Neuronal stem cell (in vitro differentiated cells): ENCODE data around the gene ELAVL1.

Source experiments
- DNase-seq: peaks from one replicate; pipeline ENCODE4 v3.0.0-alpha.2; 2013; ENCODE audit warnings: low spot score
- H2AFZ ChIP-seq: one replicate; pipeline ENCODE4 v1.6.1; 2013; ENCODE audit warnings: mild to moderate bottlenecking, low read length, inconsistent platforms
- H2AK5ac ChIP-seq: 2 replicates; pipeline ENCODE4 v1.6.1; 2013; ENCODE audit warnings: low read depth, mild to moderate bottlenecking, inconsistent platforms, low read length, moderate library complexity, mixed read lengths
- H2BK120ac ChIP-seq: 2 replicates; pipeline ENCODE4 v1.6.1; 2013; ENCODE audit warnings: low read depth, mild to moderate bottlenecking, inconsistent platforms, low read length, moderate library complexity, mixed read lengths
- H2BK12ac ChIP-seq: one replicate; pipeline ENCODE4 v1.6.1; 2013; ENCODE audit warnings: low read length, inconsistent platforms
- H2BK15ac ChIP-seq: 2 replicates; pipeline ENCODE4 v1.6.1; 2013; ENCODE audit warnings: mild to moderate bottlenecking, low read length, inconsistent platforms, mixed read lengths
- H2BK5ac ChIP-seq: one replicate; pipeline ENCODE4 v1.6.1; 2013; ENCODE audit warnings: inconsistent platforms, mild to moderate bottlenecking, low read length, moderate library complexity
- H3K14ac ChIP-seq: one replicate; pipeline ENCODE4 v1.6.1; 2013; ENCODE audit warnings: low read length, inconsistent platforms
- H3K18ac ChIP-seq: 2 replicates; pipeline ENCODE4 v1.6.1; 2013; ENCODE audit warnings: low read length, inconsistent platforms
- H3K23ac ChIP-seq: 2 replicates; pipeline ENCODE4 v1.6.1; 2013; ENCODE audit warnings: low read depth, mild to moderate bottlenecking, mixed read lengths, low read length, inconsistent platforms; ENCODE audit not compliant: poor library complexity
- H3K27ac ChIP-seq: replicated peaks from 3 replicates; pipeline ENCODE4 v1.5.1; 2013; ENCODE audit warnings: low read length, inconsistent platforms
- H3K27me3 ChIP-seq, 3 experiments: 2 replicates each; pipeline ENCODE4 v1.6.1; 2013; ENCODE audit warnings: low read length in 3 of 3, mild to moderate bottlenecking in 2 of 3, inconsistent platforms in 1 of 3, low read depth in 1 of 3, mixed read lengths in 1 of 3, moderate library complexity in 1 of 3; ENCODE audit not compliant: control insufficient read depth in 3 of 3, insufficient read depth in 3 of 3
- H3K36me3 ChIP-seq, 2 donors: replicated peaks in 1 of 2; 2 replicates each; pipeline ENCODE4 v1.6.1; 2013; ENCODE audit warnings: low read length in 2 of 2; ENCODE audit not compliant: control insufficient read depth in 2 of 2, insufficient read depth in 2 of 2
- H3K4ac ChIP-seq: 2 replicates; pipeline ENCODE4 v1.6.1; 2013; ENCODE audit warnings: inconsistent platforms, mild to moderate bottlenecking, low read length, moderate library complexity
- H3K4me1 ChIP-seq, 2 donors: 1 replicate in 1 of 2; 2 replicates in 1 of 2; pipeline ENCODE4 v1.6.1; 2013; ENCODE audit warnings: low read length in 2 of 2, low read depth in 1 of 2; ENCODE audit not compliant: control insufficient read depth in 2 of 2, insufficient read depth in 1 of 2
- H3K4me2 ChIP-seq: one replicate; pipeline ENCODE4 v1.6.1; 2013; ENCODE audit warnings: mild to moderate bottlenecking, low read length, inconsistent platforms; ENCODE audit not compliant: insufficient read depth, poor library complexity, severe bottlenecking
- H3K4me3 ChIP-seq, 2 donors: 2 replicates each; pipeline ENCODE4 v1.5.1; 2013; ENCODE audit warnings: low read length in 2 of 2, mild to moderate bottlenecking in 2 of 2, inconsistent platforms in 1 of 2, moderate library complexity in 1 of 2
- H3K79me1 ChIP-seq: one replicate; pipeline ENCODE4 v1.6.1; 2013; ENCODE audit warnings: low read depth, mild to moderate bottlenecking, inconsistent platforms, low read length, moderate library complexity
- H3K9ac ChIP-seq: one replicate; pipeline ENCODE4 v1.6.1; 2013; ENCODE audit warnings: mild to moderate bottlenecking, low read depth, low read length, inconsistent platforms; ENCODE audit not compliant: poor library complexity
- H3K9me3 ChIP-seq, 2 donors: replicated peaks in 1 of 2; 2 replicates each; pipeline versions ENCODE3 to v1.6.1; 2013; ENCODE audit warnings: low read length in 2 of 2, mild to moderate bottlenecking in 2 of 2, inconsistent platforms in 1 of 2, low read depth in 1 of 2, mixed read lengths in 1 of 2, moderate library complexity in 1 of 2; ENCODE audit not compliant: control insufficient read depth in 2 of 2, insufficient read depth in 1 of 2
- H4K8ac ChIP-seq: one replicate; pipeline ENCODE4 v1.6.1; 2013; ENCODE audit warnings: low read depth, mild to moderate bottlenecking, inconsistent platforms, low read length, moderate library complexity
- H4K91ac ChIP-seq: one replicate; pipeline ENCODE4 v1.6.1; 2013; ENCODE audit warnings: low read length, low read depth, mild to moderate bottlenecking, inconsistent platforms; ENCODE audit not compliant: poor library complexity
- WGBS, 2 donors: extraction: QIAGEN DNeasy Blood & Tissue Kit; methylation state at CpG; one replicate each; pipeline ENCODE4 v1.1.7; 2013; ENCODE audit warnings: missing lambda C conversion rate in 2 of 2, mixed read lengths in 1 of 2; ENCODE audit not compliant: insufficient read length in 2 of 2, insufficient replicate concordance in 1 of 2; ENCODE audit errors: extremely low coverage in 2 of 2; 5-methylcytosine and 5-hydroxymethylcytosine counted together

The ELAVL1 gene

DNA sequence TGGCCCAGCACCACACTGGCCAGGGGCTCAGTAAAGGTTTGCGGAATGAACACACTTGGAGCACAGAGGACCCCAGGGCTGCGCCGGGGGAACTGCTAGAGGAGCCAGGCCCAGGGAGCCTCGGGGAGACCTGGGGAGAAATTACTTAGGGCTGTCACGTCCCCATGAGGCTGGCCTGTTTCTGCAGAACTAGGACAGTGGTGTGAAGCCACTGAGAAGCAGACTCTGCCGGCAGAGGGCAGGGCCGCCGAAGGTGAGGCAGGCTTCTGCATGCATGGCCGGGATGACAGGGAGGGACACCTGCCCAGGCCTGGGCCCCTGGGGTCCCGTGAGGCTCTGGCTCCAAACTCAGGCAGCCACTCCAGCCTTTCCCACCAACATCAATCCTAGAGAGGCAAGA is 26.4 kb downstream of the ELAVL1 start:
- Histone ChIP-seq H2BK5ac (no peak overlapping the region), H3K79me1 (peaks cover 25% of the 10 kb centered on the region), H4K91ac (no peak overlapping the region), H3K4me1 (peaks cover 0 to 2% of the 10 kb centered on the region in 2 donors), H3K9me3 (no peaks in the 10 kb centered on the region), H3K18ac (peak overlapping the region; percentile 13), H3K4me2 (no peak overlapping the region), H2AFZ (no peak overlapping the region), H3K36me3 (peaks cover 76 to 96% of the 10 kb centered on the region in 2 donors), H2BK12ac (no peak overlapping the region), H2BK15ac (no peak overlapping the region), H3K9ac (no peak overlapping the region), H3K4ac (no peak overlapping the region), H3K14ac (no peak overlapping the region), H3K23ac (no peak overlapping the region), H2AK5ac (no peak overlapping the region), H3K4me3 (no peak overlapping the region), H2BK120ac (no peak overlapping the region), H3K27me3 (no peaks in the 10 kb centered on the region), H3K27ac (no peak overlapping the region), H4K8ac (no peak overlapping the region)
- no CpG with 5 or more reads among the region's 10 CpGs for WGBS, 2 donors
- DNase-seq, result no peak

DNA sequence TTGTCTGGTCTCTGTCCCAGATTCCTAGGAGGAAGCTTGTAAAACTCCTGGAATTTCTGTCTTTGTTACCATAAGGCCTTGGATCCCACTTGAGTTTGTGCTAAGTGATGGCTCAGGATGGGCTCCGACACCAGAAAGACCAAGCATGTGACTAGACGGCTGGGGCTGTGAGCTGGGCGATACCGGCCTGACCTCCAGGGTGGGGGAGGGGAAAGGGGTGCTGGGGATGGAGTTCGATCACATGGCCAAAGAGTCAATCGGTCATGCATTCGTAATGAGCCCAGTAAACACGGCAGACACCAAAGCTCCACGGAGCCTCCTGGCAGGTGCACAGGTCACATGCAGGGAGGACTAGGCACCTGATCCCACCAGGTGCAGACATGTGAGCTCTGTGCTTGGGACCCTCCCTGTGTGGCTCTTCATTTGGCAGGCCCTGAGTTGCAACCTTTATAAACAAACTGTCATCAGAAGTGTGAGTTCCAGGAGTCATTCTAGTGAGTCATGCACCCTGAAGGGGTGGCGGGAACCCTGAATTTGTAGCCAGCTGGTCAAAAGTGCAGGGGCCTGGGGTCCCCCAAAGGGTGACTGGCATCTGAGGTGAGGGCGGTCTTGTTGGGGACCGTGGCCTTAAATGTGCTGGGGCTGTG is 27.1 kb downstream of the ELAVL1 start:
- Histone ChIP-seq H3K14ac (no peak overlapping the region), H2BK15ac (no peak overlapping the region), H2BK5ac (no peak overlapping the region), H3K27ac (no peak overlapping the region), H3K4ac (no peak overlapping the region), H3K36me3 (peaks cover 76 to 96% of the 10 kb centered on the region in 2 donors), H3K4me3 (no peak overlapping the region), H2AK5ac (no peak overlapping the region), H3K18ac (no peak overlapping the region), H2AFZ (no peak overlapping the region), H3K23ac (no peak overlapping the region), H3K9me3 (no peaks in the 10 kb centered on the region), H3K9ac (no peak overlapping the region), H3K4me1 (peaks cover 0 to 2% of the 10 kb centered on the region in 2 donors), H4K8ac (no peak overlapping the region), H2BK12ac (no peak overlapping the region), H2BK120ac (no peak overlapping the region), H3K27me3 (no peaks in the 10 kb centered on the region), H3K79me1 (peaks cover 18% of the 10 kb centered on the region), H4K91ac (no peak overlapping the region), H3K4me2 (no peak overlapping the region)
- WGBS, 2 donors, result no CpG with 5 or more reads among the region's 12 CpGs
- no peak for DNase-seq

DNA sequence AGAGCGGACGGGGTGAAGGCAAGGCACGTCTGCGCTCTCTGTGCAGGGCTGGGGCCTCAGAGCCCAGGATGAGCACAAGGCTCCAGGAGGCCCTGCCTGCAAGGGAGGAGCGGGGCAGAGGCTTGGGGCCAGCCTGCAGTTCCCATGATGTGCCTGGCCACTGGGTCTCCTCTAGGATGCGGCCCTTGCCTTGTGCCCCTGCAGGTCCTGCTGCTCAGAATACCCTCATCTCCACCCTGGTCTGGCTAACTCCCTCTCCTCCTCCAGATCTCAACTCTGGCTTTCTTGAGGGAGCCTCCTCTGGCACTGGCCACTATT is 27.8 kb downstream of the ELAVL1 start:
- no peaks in the 10 kb centered on the region for H3K9me3 ChIP-seq
- WGBS, 2 donors, result no CpG with 5 or more reads among the region's 6 CpGs
- no peak overlapping the region for H3K4me2 ChIP-seq

DNA sequence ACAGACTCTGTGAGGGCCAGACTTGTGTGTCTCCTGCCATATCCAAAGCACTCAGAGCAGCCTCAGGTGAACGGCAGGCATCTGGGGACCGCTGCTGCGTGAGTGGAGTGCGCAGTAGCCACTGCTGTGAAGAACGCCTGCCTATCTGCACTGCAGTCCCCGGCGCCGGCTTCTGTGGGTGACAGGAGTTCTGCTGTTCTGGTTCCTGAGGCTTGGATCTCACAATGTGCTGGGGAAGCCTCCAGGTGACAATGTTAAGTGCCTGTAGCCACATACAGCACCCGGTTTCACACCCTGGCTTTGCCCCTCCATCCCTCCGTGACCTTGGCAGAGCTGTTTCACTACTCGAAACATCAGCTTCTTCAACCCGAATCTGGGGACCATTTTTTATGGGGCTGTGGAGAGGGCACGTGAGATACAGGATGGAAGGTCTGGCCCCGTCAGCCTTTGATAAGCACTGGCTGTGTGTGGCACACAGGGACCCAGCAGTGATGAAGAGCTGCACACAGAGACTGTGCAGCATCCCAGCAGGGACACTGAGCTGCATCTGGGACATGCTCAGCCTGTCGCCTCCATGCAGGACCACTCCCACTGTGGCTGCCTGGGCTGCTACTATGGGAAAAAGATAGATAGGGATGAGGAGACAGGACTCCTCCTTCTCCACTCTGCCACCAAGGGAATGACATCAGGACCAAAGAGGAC is 28.3 kb downstream of the ELAVL1 start:
- Histone ChIP-seq H3K9ac (no peak overlapping the region), H2BK15ac (no peak overlapping the region), H3K27me3 (no peaks in the 10 kb centered on the region), H2BK5ac (no peak overlapping the region), H2AFZ (no peak overlapping the region), H3K36me3 (peaks cover 70 to 93% of the 10 kb centered on the region in 2 donors), H3K27ac (no peak overlapping the region), H3K14ac (no peak overlapping the region), H2AK5ac (no peak overlapping the region), H3K18ac (no peak overlapping the region), H3K4me3 (peak overlapping the region in 1 of 2 donors; percentile 1), H3K4me1 (peaks cover 0 to 2% of the 10 kb centered on the region in 2 donors), H3K9me3 (no peaks in the 10 kb centered on the region), H3K23ac (no peak overlapping the region), H3K4ac (no peak overlapping the region), H4K8ac (no peak overlapping the region), H2BK12ac (no peak overlapping the region), H3K4me2 (no peak overlapping the region), H2BK120ac (no peak overlapping the region), H4K91ac (no peak overlapping the region), H3K79me1 (peaks cover 12% of the 10 kb centered on the region)
- WGBS, 2 donors, result no CpG with 5 or more reads among the region's 15 CpGs
- DNase-seq, result no peak

More for the DNA sequence above, 27.8 kb downstream of the ELAVL1 start:
- no peak for DNase-seq
- Histone ChIP-seq H3K79me1 (peaks cover 15% of the 10 kb centered on the region), H2BK5ac (no peak overlapping the region), H3K9ac (no peak overlapping the region), H2BK12ac (no peak overlapping the region), H2BK120ac (no peak overlapping the region), H3K18ac (no peak overlapping the region), H3K23ac (no peak overlapping the region), H3K14ac (no peak overlapping the region), H3K4me3 (peak overlapping the region in 1 of 2 donors; percentile 1), H3K4me1 (peaks cover 0 to 2% of the 10 kb centered on the region in 2 donors), H2AFZ (no peak overlapping the region), H4K91ac (no peak overlapping the region), H3K4ac (no peak overlapping the region), H3K36me3 (peaks cover 72 to 94% of the 10 kb centered on the region in 2 donors), H2AK5ac (no peak overlapping the region), H3K27me3 (no peaks in the 10 kb centered on the region), H3K27ac (no peak overlapping the region), H4K8ac (no peak overlapping the region), H2BK15ac (no peak overlapping the region)
